ENCODE results near the gene EVX2.

DNA sequence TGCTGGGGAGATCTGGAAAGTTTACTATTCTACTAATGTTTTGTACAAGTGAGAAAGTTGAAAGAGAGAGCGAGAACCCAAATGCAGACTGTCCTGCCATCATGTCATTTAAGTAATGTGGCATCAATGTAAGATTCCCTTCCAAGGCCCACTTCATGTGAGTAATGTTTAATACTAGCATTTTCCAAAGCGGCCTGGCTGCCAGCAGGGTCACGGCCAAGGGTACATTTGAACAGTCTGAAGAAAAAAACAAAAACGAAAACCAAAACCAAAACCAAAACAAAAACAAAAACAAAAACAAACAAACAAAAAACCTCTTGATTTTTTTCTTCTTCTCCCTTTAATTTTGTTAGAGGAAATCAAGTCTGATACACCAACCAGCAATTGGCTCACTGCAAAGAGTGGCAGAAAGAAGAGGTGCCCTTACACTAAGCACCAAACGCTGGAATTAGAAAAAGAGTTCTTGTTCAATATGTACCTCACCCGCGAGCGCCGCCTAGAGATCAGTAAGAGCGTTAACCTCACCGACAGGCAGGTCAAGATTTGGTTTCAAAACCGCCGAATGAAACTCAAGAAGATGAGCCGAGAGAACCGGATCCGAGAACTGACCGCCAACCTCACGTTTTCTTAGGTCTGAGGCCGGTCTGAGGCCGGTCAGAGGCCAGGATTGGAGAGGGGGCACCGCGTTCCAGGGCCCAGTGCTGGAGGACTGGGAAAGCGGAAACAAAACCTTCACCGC lies 35.0 kb upstream of the EVX2 start:
- TF ChIP-seq, protein P1, sequence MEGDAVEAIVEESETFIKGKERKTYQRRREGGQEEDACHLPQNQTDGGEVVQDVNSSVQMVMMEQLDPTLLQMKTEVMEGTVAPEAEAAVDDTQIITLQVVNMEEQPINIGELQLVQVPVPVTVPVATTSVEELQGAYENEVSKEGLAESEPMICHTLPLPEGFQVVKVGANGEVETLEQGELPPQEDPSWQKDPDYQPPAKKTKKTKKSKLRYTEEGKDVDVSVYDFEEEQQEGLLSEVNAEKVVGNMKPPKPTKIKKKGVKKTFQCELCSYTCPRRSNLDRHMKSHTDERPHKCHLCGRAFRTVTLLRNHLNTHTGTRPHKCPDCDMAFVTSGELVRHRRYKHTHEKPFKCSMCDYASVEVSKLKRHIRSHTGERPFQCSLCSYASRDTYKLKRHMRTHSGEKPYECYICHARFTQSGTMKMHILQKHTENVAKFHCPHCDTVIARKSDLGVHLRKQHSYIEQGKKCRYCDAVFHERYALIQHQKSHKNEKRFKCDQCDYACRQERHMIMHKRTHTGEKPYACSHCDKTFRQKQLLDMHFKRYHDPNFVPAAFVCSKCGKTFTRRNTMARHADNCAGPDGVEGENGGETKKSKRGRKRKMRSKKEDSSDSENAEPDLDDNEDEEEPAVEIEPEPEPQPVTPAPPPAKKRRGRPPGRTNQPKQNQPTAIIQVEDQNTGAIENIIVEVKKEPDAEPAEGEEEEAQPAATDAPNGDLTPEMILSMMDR (IDR thresholded peaks at IDR 0.05), result peak; percentile 34
- TF ChIP-seq EZH2 (IDR thresholded peaks at IDR 0.05; ENCODE audit: borderline replicate concordance, insufficient read depth, low read depth, low read length, poor library complexity, severe bottlenecking), result no peak
